CD1c-positive myeloid dendritic cell (primary cell): Measurements from ENCODE around the gene TEAD3.

Experiments
- DNase-seq: peaks from one replicate; pipeline ENCODE4 v3.0.0-alpha.2; 2016; ENCODE audit errors: extremely low spot score

TEAD3 gene

GRCh38 chr6:35492258-35492973, 4.5 kb downstream of the TEAD3 start:
- DNase-seq, result no peak

DNA sequence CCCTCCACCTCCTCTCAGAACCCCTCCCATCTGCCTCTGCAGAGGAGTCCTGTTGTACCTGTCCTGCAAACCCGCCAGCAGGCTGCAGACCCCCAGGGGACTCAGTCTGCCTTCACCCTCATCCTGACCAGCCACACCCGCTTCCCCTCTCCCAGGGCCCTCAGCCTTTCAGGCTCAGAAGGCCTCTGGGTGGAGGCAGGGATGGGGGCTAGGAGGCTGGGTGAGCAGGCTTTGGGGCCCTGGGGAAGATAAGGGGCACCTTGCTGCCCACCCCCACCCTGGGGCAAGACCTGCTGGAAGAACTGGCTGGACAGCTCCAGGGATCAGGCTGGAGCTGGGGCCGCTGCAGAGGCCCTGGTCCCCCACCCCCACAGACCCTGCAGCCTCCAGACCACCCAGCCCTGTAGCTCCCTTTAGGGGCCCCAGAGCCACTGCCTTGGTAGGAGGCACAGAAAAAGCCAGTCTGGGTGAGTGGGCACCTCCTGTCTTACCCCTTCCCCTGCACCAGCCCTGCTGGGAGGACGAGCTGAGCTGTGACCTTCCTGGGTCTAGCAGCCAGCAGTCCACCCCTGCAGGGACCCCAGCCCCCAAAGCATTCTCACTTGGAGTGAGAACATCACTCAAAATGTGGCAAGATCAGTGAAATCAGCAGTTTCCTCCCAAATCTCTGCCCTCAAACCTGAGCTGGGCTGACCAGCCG, 5.2 kb downstream of the TEAD3 start:
- no peak for DNase-seq

DNA sequence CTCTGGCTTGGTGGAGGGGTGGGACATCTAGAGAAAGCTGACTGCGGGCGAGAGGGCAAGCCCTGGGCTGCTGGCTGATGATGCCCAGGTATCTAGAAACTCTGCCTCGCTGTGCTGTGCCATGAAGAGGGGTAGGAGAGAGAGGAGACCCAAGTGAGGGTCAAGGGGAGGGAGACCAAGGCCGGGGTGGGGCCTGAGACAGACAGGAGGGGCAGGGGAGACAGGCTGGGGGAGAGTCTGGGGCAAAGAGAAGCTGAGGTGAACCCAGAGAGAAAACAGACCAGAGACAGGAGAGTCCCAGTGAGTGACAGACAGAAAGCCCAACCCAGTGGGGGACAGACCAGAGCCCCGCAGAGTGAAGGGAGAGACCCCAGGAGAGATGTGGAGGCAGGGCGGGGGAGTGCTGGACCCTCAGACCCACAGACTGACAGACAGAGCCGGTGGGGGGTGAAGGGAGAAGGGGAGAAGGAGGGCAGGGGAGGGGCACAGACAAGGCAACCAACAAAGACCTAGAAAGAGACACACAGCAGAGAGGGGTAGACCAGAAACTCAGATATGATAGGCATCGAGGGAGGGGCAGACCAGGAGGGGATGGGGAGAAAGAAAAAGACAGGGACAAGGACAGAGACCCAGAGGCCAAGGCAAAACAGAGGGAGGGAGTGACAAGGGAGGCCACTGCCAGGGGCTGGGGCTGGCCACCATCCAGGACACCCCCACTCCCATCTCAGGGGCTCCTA, 5.9 kb downstream of the TEAD3 start:
- DNase-seq, result no peak

DNA sequence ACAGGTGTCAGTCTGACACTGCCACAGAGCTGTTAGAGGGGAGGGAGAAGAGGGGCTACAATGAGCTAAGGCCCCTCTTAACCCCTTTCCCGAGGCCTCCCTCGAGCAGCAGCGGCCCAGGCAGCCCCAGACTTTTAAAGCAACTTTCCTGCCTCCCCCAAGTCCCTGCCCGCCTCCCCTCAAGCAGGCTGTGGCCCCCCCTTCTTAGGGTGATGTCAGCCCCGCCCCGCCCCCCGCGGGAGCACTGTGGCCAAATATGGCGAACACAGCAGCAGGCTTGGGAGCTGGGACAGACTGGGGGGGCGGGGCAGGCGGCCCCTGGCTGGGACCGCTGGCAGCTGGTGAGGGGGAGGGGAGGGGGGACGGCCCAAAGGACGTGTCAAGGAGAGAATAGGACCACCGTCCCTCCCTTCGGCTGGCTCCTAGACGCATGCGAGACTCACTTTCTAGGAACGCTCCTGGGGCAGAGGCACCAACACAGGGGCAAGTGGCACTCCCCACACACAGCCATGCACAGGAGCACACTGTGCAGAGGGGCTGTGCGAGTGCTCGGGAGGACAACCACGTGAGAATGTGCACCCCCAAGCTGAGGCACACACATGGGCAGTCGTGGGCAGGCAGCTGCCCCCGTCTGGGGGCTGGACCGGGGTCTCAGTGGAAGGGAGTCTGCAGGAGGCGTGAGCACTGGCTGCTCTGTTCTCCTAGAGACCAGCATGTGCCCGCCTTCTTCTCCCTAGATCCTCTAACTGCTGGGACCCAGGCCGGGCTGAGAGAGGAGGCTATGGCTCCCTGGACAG, 6.7 kb downstream of the TEAD3 start:
- DNase-seq, result no peak

DNA sequence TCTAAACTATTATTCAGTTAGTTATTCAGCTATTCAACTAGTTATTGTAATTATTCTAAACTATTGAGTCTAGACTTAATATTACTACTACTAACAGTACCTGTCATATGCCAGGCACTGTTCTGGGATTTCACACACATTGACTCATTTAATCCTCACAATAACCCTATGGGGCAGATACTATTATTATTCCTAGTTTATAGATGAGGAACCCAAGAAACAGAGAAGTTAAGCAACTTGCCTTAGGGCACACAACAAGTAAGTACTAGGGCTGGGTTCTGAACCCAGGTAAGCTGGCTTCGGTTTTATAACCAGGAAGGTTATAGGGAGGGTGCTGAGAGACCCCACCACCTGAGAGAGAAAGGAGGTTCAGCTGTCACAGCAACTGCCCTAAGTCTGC, 7.8 kb downstream of the TEAD3 start:
- DNase-seq, result peak; percentile 33

- DNase-seq, result no peak
Observed at GRCh38 chr6:35488517-35488862, 8.4 kb downstream of the TEAD3 start.

DNA sequence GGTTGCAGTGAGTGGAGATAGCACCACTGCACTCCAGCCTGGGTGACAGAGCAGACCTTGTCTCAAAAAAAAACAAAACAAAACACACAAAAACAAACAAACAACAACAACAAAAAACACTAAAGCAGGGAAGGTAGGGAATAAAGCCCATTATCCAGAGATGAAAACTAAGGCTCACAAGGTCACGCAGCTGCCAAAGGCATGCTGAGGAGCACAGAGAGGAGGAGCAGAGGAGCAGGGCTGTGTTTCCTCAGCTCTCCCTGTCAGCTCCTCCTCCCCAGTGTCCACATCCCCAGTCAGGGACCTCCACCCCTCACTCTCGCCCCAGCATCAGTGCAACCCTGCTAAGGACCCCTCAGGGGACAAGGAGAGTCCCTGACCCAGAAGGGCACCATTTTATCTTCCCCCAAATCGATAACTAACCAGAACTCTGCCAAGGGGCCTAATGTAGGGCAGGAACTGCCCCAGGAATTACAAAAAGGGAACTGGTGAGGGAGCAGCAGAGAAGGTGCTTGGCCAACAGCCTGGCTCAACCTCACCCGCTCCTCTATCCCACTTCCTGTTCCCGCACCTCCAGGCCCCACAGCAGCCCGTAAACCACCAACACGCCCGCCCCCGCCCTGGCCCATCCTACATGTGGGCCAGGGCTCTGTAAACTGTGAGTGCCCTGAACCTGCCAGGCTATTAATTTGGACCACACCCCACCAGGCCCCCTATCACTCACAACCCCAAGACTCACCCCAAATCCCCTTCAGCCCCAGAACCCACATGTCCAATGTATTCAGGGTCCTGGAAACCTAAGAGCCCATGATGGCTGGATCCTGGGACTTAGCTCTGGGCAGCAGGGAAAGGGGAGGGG, 9.0 kb downstream of the TEAD3 start:
- DNase-seq, result peak; percentile 84

DNA sequence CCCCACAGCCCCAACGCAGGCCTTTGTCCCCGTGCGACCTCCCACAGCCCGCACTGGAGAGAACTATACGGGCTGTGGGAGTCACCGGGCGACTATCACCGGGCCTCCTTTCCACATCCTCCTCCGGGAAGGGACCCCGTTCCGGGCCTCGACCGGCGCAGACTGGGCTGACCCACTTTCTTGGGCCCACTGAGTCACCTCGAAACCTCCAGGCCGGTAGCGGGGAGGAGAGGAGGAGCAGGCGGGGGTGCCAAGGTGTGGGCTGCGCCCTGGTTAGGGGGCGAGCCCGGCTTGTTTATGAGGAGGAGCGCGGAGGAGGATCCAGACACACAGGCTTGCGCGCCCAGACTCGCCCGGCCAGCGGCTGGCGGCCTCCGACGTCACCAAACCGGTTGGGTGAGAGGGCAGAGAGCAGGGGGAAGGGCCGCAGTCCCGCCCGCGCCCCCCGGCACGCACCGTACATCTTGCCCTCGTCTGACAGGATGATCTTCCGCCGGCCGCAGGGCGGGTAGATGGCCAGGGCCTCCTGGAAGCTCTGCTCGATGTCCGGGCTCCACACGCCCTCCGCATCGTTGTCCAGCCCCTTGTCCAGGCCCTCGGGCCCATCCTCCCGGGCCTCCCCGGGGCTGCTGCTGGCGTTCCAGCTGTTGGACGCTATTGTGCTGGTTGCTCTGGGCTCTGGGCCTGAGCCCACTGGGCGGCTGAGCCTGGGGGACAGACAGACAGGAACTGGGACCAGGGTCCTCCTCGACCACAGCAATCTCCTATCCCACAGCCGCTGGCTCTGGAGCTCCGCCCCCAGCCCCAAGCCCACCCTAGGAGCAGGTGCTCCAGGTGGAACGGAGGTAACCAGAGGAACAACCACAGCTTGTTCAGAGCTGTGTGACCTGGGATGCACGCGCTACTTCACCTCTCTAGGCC, 10.6 kb downstream of the TEAD3 start:
- no peak for DNase-seq

GRCh38 chr6:35485402-35485877, 11.4 kb downstream of the TEAD3 start:
- DNase-seq, result no peak

GRCh38 chr6:35484921-35485392, 11.9 kb downstream of the TEAD3 start:
- peak; percentile 67 for DNase-seq

GRCh38 chr6:35483893-35484645, 12.8 kb downstream of the TEAD3 start:
- DNase-seq, result no peak

- DNase-seq, result no peak
Observed at GRCh38 chr6:35483490-35483889, 13.4 kb downstream of the TEAD3 start.

GRCh38 chr6:35483062-35483461, 13.8 kb downstream of the TEAD3 start:
- no peak for DNase-seq

DNA sequence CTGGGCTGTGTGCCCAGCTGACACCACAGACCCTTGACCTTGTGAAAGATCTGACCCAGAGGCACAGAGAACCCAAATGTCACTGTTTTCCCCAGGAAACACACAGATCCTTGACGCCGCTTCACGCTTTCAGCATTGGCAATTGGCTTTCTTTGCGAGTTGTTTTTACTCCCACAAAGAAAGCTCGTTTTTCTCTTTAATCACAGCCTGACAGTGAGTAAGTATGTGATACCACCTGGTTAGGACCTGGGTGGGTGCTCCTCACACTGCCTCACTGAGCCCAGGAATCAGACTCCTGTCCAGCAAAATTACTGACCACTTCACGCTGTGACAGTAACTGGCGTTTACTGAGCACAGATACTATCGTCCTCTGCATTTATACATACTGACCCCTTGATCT, 15.7 kb downstream of the TEAD3 start:
- DNase-seq, result no peak

DNA sequence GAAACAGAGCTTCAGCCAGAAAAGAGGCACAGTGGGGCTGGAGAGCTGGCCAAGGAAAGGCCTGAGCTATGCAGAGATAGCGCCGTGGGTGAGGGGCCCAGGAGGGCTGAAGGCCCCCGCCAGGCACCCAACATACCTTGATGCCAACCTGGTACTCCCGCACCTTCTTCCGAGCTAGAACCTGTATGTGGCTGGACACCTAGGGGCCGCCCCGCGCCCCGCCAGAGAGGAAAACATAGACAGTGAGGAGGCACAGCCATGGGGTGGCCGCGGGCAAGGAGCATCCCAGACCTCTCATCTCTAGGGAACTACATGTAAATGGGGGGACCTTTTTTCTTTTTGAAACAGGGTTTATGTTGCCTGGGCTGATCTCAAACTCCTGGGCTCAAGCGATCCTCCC, 16.7 kb downstream of the TEAD3 start:
- DNase-seq, result no peak

DNA sequence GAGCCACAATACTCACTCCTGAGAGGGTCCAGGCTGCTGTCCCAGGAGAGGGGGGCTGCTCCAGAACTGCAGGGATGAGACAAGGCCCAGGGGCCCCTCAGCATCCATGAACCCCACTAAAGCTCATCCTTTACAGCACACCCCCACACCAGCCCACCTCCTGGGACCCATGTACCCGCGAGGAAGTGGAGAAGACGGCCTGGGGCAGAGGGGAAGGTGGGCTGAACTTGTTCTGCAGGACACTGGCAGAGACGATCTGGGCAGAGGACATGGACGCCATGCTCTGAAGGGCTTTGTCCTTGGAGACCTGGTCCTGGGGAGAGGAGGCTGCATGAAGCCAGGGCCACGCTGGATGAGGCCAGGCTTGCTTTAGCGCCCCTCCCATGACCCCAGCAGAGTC, 18.6 kb downstream of the TEAD3 start:
- DNase-seq, result no peak

DNA sequence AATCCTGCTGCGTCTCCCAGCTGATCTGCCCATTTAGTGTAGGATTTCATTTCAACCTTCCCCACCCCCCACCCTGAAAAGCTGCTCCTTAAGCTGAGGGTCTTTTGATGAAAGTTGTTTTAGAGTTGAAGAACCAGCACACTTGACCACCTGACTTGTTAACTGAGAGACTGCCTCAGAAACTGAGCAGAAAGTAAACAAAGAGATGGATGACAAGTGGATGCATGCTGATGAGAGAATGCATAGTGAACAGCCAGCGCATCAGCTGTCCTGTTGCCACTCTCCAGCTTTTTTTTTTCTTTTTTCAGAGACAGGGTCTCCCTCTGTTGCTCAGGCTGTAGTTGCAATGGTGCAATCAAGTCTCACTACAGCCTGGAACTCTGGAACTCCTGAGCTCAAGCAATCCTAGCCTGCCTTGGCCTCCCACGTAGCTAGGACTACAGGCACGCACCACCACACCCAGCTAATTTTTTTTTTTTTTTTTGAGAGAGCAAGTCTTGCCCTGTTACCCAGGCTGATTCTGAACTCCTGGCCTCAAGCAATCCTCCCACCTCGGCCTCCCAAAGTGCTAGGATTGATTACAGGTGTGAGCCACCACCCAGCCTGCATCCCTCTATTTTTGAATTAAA, 19.2 kb downstream of the TEAD3 start:
- DNase-seq, result no peak

- DNase-seq, result no peak
Observed at GRCh38 chr6:35477028-35477427, 19.9 kb downstream of the TEAD3 start.

DNA sequence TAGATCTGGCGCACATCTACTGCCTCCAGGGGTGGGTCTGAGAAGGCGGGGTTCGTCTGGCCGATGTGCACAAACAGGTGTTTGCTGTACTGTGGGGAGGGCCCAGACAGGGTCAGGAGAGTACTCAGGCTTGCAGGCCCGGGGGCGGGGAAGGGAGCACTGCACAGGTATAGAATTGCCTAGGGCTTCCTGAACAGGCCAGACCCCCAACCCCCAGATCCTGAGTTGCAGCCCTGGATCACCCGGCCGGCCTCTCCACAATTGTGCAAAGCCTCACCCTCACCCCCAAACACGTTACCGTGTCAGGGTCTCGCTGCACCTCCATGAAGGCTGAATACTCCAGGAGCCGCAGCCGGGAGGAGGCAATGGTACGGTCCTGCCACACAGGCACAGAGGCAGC, 20.9 kb downstream of the TEAD3 start:
- no peak for DNase-seq
